ENCODE measurements around the gene IFT88. TPM values are rescaled to one million over a fixed set of nuclear protein-coding genes. Genes with fewer than 3 reads are reported as not detected.

Gene IFT88
- total and polyA plus RNA-seq, 9 of the 15 experiments (the other 6 are each of a cell fraction or from before 2014, with no cell fraction given): 8.3 to 13.5 (median 10.0) TPM

DNA sequence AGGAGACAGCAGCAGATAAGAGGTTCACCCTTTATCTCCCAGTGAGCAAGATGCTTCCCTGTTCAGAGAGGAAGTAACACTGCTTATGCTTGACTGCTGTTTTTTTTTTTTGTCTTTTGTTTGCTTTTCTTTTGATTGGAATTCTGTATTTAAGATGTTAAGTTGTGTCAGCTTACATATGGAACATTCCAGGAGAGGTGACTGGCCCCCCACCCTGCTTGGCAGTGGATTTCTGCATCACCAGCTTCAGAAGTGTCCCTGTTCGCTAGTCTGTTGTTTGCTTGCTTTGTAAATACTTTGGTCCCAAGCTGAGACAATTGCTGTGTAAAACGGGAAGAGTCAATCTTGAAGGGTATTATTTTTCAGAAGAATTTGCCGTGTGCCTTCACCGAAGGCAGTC lies 43.0 kb downstream of the IFT88 start (continued):
- no peak for TF ChIP-seq ZNF778 (CRISPR knock-in tag; IDR thresholded peaks at IDR 0.05)
- TF ChIP-seq, protein P1, sequence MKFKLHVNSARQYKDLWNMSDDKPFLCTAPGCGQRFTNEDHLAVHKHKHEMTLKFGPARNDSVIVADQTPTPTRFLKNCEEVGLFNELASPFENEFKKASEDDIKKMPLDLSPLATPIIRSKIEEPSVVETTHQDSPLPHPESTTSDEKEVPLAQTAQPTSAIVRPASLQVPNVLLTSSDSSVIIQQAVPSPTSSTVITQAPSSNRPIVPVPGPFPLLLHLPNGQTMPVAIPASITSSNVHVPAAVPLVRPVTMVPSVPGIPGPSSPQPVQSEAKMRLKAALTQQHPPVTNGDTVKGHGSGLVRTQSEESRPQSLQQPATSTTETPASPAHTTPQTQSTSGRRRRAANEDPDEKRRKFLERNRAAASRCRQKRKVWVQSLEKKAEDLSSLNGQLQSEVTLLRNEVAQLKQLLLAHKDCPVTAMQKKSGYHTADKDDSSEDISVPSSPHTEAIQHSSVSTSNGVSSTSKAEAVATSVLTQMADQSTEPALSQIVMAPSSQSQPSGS (CRISPR knock-in tag; IDR thresholded peaks at IDR 0.05): no peak
- TF ChIP-seq MBD2 (IDR thresholded peaks at IDR 0.05; ENCODE audit: borderline replicate concordance, low read depth): no peak
- no peak for TF ChIP-seq ZNF79 (CRISPR knock-in tag; IDR thresholded peaks at IDR 0.05; ENCODE audit: low read depth)
- no peak for TF ChIP-seq C11orf30 (IDR thresholded peaks at IDR 0.05; ENCODE audit: low read depth)

DNA sequence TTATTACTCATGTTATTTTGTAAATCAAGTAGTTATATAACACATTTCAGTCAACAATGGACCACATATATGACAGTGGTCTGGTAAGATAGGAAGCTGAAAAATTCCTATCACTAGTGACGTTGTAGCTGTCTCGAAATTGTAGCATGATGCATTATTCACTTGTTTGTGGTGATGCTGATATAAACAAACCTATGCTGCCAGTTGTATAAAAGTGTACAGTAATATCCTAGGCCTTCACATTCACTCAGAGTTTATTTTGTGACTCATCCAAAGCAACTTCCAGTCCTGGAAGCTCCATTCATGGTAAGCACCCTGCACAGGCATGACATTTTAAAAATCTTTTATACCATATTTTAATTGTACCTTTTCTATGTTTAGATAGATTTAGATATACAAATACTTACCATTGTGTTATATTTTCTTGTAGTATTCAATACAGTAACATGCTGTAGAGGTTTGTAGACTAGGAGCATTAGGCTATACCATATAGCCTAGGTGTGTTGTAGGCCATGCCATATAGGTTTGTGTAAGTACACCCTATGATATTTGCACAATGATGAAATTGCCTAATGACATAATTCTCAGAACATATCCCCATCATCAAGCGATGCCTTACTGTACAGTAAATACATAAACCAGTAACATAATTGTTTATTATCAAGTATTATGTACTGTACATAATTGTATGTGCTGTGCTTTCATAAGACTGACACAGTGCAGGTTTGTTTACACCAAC lies 49.3 kb downstream of the IFT88 start:
- TF ChIP-seq ZFP30 (CRISPR knock-in tag; IDR thresholded peaks at IDR 0.05; ENCODE audit: borderline replicate concordance) (no peak), PCBP2 (IDR thresholded peaks at IDR 0.05; ENCODE audit: low read depth, low read length, poor library complexity, severe bottlenecking) (no peak), MYBL2 (IDR thresholded peaks at IDR 0.05; ENCODE audit: low read depth) (no peak), MYBL2 (CRISPR knock-in tag; IDR thresholded peaks at IDR 0.05; ENCODE audit: borderline replicate concordance) (no peak)
- TF ChIP-seq, protein P2, sequence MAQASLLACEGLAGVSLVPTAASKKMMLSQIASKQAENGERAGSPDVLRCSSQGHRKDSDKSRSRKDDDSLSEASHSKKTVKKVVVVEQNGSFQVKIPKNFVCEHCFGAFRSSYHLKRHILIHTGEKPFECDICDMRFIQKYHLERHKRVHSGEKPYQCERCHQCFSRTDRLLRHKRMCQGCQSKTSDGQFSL (CRISPR knock-in tag; IDR thresholded peaks at IDR 0.05): no peak
- TF ChIP-seq, protein P2 (tag; IDR thresholded peaks at IDR 0.05): no peak
- no peaks in the 10 kb centered on the region for H3K36me3 ChIP-seq (ENCODE audit: control insufficient read depth, insufficient read depth, low read length)
- H3K4me2 ChIP-seq (ENCODE audit: insufficient read depth, low read length): no peak overlapping the region
- no peaks in the 10 kb centered on the region for H3K9me1 ChIP-seq (ENCODE audit: control insufficient read depth, insufficient read depth, low read length)
- no peak overlapping the region for H3K27ac ChIP-seq (ENCODE audit: extremely low read depth, low read depth, low read length)
- BruUV-seq (replicated peaks): no TSS peak
- no peaks in the 10 kb centered on the region for H3K4me1 ChIP-seq (replicated peaks in 1 of 2; ENCODE audit: control insufficient read depth in 2 of 2, insufficient read depth in 2 of 2, low read length in 2 of 2)
- DNase-seq (ENCODE audit: extremely low read depth in 1 of 4, low spot score in 3 of 4) (no peak), FAIRE-seq (no peak), ATAC-seq (no peak)
- no peaks in the 10 kb centered on the region for H3K79me2 ChIP-seq (ENCODE audit: control insufficient read depth, insufficient read depth, low read length)
- in situ Hi-C loops (cut with MboI) (no loop called here), intact Hi-C loops (cut with micrococcal nuclease) (no loop called here)
- no peak overlapping the region for H3K4me3 ChIP-seq
- ChIA-PET CTCF (ENCODE audit: low intra/inter-chr PET ratio) (no interaction called here), POLR2A (no interaction called here)
- H3K9me3 ChIP-seq (replicated peaks; ENCODE audit: control insufficient read depth, insufficient read depth, low read depth, low read length): no peaks in the 10 kb centered on the region
- WGBS (ENCODE audit: insufficient coverage, low coverage, missing lambda C conversion rate): 66% methylated on average over 3 of the region's 3 CpGs
- no peaks in the 10 kb centered on the region for H3K27me3 ChIP-seq (ENCODE audit: control insufficient read depth in 2 of 2, insufficient read depth in 2 of 2, low read length in 2 of 2)
- no peak overlapping the region for H2AFZ ChIP-seq (ENCODE audit: low read depth, low read length)
- no peak overlapping the region for H3K9ac ChIP-seq (ENCODE audit: insufficient read depth in 1 of 2, low read depth in 2 of 2, low read length in 2 of 2)
- H4K20me1 ChIP-seq (replicated peaks; ENCODE audit: control insufficient read depth, insufficient read depth, low read length): no peaks in the 10 kb centered on the region

Measured in K562 (cell line).